HG02885 (cell line): ENCODE results near the gene ASB1.
"Not testable (repeated sequence)": the region's sequence is repeated elsewhere in the genome, so short reads cannot be mapped to it uniquely, and the experiment has no call there.

Experiments used
- ATAC-seq: cut with Tn5 transposase; IDR thresholded peaks from one replicate; pipeline ENCODE4 v1.9.1; 2021; ENCODE audit warnings: mild to moderate bottlenecking; ENCODE audit not compliant: unreplicated experiment, poor library complexity

Gene ASB1

DNA sequence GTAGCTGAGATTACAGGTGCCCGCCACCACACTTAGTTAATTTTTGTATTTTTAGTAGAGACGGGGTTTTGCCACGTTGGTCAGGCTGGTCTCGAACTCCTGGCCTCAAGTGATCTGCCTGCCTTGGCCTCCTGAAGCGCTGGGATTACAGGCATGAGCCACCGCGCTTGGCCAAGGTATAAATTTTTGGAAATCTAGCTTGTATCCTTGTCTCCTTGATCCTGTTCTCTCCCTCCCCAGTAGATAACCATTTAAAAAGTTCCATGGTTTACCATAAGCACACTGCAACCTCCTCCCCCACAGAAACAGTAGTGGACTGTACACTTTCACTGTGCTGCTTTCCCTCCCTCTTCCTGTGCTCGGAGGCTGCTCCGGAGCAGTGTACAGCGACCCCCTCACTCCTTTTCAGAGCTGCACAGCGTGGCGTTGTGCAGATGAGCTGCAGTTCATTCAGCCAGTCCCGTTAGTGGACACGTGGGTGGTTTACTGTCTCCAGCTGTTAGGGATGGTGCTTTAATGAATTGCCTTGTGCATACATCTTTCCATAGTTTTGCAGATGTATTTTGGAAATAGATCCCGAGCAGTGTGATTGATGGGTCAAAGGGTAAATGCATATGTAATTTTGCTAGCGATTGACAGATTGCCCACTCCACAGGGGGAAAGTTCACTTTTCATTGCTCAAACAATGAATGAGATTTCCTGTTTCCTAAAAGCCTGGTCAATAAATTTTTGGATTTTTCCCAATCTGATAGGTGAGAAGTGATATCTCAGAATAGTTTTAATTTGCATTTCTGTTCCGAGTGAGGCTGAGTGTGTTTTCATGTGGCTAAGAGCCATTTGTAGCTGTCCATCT is 14.8 kb downstream of the ASB1 start:
- no peak for ATAC-seq

- ATAC-seq: not testable (repeated sequence)
These were observed 15.5 kb downstream of the ASB1 start for GRCh38 chr2:238442257-238442656.

DNA sequence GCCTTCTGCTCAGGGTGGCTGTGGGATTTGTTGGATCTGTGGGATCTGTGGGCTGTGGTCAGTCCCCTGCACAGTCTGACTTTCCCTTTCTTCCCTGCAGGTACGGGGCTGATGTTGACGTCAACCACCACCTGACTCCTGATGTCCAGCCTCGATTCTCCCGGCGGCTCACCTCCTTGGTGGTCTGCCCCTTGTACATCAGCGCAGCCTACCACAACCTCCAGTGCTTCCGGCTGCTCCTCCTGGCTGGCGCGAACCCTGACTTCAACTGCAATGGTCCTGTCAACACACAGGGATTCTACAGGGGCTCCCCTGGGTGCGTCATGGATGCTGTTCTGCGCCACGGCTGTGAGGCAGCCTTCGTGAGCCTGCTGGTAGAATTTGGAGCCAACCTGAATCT is 17.5 kb downstream of the ASB1 start:
- ATAC-seq: no peak

- no peak for ATAC-seq
These were observed 18.9 kb downstream of the ASB1 start for GRCh38 chr2:238445409-238446190.

DNA sequence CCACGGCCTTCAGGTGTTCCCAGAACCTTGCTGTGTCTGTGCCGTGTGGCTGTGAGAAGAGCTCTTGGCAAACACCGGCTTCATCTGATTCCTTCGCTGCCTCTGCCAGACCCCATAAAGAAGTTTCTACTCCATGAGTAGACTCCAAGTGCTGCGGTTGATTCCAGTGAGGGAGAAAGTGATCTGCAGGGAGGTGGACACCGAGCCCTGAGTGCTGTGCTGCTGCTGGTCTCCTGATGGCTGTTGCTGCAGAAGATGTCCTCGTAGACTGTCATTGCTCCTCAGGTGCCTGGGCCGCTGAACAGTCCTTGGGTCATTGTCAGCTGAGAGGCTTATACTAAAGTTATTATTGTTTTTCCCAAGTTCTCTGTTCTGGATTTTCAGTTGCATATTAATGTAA is 19.6 kb downstream of the ASB1 start:
- ATAC-seq: no peak

DNA sequence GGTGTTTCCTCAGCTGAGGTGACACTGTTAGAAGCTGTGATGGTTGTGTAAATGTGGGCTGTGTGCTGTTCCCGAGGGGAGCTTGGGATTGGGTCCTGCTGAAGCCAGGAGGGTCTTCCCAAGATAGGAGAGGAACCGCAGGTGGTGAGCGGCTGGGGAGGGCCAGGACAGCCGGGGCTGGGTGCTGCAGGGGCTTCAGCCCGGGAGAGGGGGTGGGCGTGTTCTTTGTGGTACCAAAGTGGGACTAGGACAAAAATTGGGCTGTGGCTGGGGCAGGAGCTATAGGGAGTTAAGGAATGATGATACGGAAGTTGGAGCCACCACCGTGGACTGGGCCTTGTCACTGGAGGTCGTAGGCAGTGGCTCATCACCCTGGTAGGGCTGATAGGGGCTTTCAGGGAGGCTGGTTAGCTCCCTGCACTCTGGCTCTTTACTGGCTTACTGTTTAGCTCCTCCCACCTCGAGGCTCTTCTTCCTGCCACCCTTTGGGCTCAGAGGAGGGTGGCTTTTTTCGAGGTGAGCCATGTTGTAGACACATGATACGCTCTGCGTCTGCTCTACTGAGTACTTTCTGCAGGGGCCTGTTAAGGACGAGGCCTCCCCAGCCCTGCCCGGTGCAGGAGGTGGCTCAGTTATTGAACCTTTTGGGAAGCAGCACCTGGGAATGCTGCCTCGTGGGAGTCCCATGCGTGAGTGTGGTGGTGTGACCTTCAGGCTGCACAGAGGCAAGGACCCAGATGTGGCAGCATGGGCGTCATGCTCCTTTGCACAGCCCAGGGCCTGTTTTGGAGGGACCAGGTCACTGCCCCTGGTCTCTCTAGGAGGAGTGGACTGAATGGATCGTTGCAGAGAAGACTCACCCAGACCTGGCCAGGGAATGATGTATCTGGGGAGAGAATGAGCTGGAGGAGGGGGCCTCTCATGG is 21.6 kb downstream of the ASB1 start:
- no peak for ATAC-seq

GRCh38 chr2:238449241-238449640 is 22.5 kb downstream of the ASB1 start:
- ATAC-seq: no peak

- ATAC-seq: no peak
These were observed 23.2 kb downstream of the ASB1 start for GRCh38 chr2:238449909-238450417.

- no peak for ATAC-seq
These were observed 23.7 kb downstream of the ASB1 start for GRCh38 chr2:238450440-238450861.

GRCh38 chr2:238453842-238454241 is 27.1 kb downstream of the ASB1 start:
- ATAC-seq: no peak

GRCh38 chr2:238456449-238456848 is 29.7 kb downstream of the ASB1 start:
- no peak for ATAC-seq

DNA sequence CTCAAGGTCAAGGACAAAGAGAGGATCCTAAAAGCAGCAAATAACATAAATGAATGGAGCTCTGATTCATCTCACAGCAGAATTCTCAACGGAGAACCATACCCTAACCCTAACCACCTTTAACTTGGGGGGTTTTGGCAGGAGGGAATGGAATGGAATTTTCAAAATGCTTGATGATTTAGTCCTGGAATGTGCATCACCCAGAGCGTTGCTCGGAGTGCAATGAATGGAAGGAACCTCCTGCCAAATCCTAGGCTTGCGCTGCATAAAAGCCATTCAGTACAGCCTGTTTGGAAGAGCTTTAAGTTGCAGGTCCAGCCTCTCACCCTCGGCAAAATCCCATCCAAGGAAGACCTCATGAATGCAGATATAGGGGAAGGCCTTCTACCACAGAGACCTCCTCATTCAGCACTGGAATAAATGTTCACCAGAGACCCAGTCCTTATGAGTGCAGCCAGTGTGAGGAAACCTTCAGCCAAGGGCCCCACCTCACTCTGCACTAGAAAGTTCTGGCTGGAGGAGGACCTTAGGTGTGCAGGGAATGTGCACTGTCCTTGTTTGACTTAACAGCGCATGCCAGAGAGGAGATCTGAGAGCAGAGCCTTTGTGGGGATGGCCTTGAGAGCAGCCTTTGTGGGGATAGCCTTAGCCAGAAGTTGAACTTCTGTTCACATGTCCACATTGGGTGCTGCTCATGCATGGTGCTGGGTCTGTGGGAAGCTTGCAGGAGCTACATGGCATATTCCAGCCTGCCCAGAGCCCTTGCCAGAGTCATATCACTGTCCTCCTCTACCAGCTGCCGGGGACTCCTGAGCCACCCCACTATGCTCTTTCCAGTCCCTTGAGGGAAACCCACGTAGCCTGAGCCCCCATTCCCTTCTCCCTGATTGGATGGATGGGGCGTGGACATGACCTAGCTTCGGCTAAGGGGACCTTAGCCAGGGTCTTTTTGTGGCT is 30.5 kb downstream of the ASB1 start:
- ATAC-seq: no peak

DNA sequence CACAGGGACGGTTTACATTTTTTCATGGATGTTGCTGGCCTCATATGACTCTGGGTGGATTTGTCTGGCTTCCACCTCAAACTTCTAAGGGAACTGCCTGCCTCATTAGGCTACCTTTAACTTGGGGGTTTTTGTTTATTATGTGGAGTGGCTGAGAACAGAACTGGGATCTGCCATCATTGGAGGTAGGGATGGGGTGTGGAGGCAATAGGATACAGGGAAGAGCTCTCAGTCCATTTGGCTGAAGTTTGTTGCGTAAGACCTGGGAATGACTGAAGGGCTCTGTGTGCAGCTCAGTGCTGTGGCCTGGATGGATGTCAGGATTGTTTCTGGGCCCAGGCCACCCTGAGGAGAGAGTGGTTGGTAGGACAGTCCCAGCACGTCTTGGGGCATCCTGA is 31.2 kb downstream of the ASB1 start:
- no peak for ATAC-seq

DNA sequence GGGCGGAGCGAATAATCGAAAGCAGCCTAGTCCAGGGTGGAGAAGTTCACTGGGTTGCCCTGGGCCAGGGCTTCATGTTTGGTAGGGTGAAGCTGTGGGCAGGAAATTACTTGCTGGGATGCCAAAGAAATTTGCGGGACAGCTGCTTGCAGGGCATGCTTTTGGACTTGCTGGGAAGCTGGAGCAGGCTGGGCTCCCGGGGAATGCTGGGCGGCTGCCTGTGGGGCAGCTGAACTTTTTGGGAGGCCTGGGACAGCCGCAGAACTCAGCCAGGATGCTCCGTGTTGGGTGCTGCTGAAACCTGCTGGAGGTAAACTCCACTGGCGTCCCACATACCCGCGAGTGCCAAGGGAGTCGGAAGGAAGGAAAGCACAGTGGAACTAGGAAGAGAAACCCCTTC is 31.9 kb downstream of the ASB1 start:
- no peak for ATAC-seq

DNA sequence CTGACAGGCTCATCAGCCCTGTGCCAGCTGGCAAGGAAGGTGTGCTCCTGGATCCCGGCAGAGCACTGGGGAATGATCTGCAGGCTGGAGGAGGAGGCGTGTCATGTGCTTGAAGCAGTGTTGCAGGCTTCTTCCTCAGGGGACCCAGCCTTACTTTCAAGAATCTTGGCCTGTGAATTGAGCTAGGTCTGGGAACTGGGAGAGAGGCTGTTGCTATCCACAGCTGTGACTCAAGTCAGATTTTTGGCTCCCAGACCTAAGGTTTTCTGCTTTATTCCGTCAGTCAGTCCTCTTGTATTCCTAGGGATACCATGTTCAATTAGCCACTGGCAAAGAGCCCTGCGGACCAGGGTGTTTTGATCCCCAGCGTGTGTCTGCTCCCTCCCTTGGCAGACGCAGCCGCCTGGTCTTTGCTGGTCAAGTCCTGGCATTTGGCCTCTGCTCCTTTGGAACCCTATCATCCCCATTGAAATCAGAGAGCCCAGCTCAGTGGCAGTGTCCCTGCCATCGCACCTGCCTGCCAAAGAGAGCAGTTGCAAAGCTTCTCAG is 32.4 kb downstream of the ASB1 start:
- no peak for ATAC-seq

DNA sequence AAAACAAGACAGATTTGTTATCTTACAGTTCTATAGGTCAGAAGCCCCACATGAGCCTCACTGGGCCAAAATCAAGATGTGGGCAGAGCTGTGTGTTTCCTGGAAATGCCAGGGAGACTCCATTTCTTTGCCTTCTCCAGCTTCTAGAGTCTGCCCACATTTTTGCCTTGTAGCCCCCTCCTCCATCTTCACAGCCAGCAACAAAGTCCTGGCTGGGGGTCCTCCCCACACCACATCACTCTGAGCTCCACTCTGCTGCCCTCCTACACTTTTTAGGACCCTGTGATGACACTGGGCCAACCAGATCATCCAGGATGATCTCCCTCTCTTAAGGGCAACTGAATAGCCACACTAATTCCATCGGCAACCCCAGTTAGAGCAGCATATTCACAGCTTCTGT is 34.3 kb downstream of the ASB1 start:
- no peak for ATAC-seq

- no peak for ATAC-seq
These were observed 34.8 kb downstream of the ASB1 start for GRCh38 chr2:238461491-238461890.

DNA sequence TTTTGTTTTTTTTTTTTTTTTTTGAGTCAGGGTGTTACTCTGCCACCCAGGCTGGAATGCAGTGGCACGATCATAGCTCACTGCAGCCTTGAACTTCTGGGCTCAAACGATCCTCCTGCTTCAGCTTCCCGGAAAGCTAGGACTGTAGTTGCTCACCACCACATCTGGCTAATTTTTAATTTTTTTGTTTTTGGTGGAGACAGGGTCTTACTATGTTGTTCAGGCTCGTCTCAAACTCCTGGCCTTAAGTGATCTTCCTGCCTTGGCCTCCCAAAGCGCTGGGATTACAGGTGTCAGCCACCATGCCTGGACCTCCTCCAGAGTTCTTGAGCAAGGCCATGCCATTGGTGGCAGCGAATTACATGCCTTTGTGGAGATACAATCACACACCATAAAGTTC is 35.2 kb downstream of the ASB1 start:
- ATAC-seq: no peak

DNA sequence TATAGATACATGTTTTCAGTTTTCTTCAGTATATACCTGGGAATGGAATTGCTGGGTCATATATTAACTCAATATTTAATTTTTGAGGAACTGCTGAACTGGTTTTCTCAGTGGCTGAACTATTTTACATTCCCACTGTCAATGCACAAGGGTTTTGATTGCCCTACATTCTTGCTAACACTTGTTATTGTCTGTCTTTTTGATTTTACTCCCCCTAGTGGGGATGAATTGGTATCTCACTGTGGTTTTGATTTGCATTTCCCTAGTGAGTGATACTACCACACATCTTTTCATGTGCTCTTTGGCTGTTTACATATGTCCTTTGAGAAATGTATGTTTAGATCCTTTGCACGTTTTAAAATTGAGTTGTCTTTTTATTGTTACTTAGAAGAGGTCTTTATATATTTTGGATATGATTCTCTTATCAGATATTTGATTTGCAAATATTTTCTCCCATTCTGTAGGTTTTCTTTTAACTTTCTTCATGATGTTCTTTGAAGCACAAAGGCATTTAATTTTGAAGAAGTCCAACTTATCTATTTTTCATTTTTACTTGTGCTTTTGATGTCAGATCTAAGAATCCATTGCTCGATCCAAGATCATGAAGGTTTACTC is 36.2 kb downstream of the ASB1 start:
- ATAC-seq: no peak
